ENCODE measurements around the gene BACH2.
A peak's percentile ranks its signal among the peaks of the same experiment; 100 is the strongest.

DNA sequence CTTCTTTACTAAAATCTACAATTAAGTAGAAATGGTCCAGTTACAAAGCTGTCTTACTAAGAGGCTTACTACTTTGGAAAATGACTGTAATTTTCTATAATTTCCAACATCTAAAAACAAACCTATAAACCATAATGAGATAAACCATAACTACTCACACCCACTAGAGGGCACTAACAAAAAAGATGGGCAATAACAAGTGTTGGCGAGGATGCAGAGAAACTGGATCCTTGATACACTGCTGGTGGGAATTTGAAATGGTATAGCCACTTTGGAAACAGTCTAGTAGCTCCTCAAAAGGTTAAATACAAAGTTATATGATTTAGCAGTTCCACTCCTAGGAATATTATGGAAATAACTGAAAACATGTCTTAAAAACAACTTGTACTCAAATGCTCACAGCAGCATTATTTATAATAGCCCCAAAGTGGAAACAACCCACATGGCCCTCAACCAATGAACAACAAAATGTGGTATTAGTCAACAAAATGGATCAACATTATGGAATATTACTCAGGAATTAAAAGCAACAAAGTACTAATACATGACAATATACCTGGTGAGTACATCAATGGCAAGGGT lies 351.7 kb downstream of the BACH2 start:
- no peak for TF ChIP-seq POLR2AphosphoS5 (IDR thresholded peaks at IDR 0.05)
- TF ChIP-seq CTCF (IDR thresholded peaks at IDR 0.05; ENCODE audit: poor library complexity, severe bottlenecking): peak; percentile 41
- no peak for TF ChIP-seq TAF1 (IDR thresholded peaks at IDR 0.05; ENCODE audit: low read depth)
